UCSD-AML1 (cell line): ENCODE results near the gene INHBA.

Experiments
- DNase-seq: peaks from one replicate; lab custom pipeline; 2025; ENCODE audit not compliant: unreplicated experiment; lab: John Stamatoyannopoulos, UW

Gene INHBA

DNA sequence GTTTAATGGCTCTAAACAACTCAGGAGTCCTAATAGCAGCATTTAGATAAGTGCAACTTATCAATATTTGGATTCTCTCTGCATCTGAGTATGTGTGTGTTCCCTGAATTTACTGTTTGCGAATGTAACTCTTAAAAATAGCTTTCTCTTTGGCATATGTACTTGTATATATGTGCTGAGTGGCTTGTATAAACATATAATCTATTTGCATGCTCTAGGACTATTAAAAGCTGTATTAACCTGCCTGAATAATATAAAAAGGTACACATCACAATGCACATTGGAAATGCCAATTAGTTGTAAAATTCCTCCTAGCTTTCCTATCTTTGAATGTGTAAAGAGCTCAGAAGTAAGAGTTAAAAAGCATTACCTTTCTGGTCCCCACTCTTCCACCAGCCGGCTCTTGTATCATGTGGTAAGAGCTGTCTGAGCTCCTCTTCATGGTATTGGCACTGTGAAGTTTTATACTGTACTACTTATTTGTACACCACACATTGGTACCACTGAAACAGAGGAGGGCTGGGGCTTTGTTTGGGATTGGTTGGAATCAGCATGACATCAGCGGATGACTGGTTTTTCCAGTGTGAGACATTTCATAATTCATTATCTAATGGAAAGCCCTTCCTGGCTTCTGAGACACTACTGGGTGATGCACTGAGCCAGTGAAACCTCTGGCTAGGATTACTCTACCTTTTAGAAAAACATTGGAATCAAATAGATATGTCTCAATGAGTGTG, at the start of gene INHBA:
Gene INHBA (minus strand): TSS at position 456 of the 737 bp plus-strand sequence. CDS start 2,716 bp downstream, outside the sequence.
- DNase-seq: no peak

DNA sequence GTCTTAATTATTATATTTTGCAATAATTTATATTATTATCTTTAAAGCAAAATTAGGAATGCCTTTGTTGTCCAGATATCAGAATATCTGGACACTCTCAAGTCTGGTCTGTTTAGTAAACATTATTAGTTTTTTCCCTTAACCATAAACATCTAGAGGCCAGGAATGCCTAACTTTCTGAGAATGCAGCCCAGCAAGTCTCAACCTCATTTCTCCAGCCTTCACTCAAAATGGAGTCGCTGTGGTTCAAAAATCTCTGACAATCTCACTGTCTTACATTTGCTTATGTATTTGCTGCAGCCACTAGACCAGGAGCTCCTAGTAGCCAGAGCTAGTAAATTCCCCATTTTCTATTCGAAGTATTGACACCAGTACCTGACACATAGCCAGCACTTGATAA, 49.7 kb upstream of the INHBA start:
- no peak for DNase-seq

DNA sequence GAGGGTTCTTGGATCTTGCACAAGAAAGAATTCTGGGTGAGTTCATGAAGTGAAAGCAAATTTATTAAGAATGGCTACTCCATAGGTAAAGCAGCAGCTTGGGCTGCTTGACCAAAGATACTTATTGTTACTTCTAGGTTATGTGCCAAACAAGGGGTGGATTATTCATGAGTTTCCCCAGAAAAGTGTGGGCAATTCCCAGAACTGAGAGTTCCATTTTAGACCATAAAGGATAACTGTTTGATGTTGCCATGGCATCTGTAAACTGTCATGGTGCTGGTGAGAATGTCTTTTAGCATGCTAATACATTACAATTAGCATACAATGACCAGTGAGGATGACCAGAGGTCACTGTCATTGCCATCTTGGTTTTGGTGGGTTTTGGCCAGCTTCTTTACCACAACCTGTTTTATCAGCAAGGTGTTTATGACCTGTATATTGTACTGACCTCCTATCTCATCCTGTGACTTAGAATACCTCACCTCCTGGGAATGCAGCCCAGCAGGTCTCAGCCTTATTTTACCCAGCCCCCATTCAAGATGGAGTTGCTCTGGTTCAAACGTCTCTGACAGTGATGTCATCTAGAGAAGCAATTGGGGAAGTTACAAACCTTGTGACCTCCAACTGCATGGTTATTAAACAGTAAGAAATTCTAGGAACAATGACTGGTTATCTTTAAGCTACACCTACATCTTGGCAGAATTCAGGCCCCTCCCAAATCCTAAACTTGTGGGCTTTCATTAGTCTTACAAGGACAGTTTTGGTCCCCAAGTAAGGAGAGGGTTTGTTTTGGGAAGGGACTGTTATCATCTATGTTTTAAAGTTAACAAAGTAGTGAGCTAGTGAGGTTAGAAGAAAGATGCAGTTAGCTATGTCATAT, 48.0 kb upstream of the INHBA start:
- DNase-seq: no peak

DNA sequence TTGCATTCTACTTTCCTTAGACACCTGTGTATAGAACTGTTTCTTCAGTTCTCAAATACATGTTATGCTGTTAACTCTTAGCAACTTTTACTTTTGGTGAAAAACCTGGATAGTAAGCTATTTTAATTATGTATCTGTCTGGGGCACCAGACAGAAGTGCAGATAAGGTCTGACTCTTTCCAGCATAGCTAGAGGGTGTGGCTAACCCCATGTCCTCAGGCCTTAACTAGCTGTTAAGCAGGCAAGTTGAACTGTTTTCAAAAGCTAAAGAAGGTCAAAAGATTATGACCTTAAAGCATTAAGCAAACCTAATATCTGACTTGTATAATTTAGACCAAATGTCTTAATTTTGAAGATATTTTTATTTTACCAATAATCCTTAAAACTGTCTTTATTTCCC, 45.1 kb upstream of the INHBA start:
- no peak for DNase-seq

DNA sequence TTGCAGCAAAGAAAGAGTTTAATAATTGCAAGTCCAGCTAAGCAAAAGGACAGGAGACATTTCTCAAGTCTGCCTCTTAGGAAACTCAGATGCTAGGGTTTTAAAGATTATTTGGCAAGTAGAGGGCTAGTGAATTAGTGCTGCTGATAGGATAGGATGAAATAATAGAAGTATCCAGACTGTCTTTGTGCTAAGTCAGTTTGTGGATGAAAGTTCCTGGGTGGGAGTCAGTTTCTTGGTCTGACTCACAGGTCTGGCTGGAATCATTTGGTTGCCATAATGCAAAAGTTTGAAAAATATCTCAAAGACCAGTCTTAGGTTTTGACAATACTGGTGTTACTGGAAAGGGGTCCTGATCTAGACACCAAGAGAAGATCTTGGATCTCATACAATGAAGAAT, 42.6 kb upstream of the INHBA start:
- no peak for DNase-seq

DNA sequence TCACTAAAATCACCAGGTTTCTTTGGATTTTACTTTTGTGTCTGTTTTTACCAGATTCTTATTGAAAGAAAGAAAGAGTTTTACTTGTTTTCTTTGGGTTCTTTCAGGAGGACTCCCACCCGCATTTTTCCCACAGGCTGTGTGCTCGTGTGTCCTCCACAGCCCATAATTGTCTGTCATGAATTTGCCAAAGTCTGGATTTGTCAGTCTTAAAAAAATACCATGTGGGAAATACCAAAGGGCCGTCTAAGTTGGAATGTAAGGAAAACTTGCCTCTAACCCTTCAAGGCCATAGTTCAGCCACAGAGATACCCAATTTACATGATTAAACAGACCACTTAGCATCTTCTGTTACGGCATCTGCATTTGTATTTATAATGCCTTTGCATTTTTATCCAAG, 41.3 kb upstream of the INHBA start:
- no peak for DNase-seq

DNA sequence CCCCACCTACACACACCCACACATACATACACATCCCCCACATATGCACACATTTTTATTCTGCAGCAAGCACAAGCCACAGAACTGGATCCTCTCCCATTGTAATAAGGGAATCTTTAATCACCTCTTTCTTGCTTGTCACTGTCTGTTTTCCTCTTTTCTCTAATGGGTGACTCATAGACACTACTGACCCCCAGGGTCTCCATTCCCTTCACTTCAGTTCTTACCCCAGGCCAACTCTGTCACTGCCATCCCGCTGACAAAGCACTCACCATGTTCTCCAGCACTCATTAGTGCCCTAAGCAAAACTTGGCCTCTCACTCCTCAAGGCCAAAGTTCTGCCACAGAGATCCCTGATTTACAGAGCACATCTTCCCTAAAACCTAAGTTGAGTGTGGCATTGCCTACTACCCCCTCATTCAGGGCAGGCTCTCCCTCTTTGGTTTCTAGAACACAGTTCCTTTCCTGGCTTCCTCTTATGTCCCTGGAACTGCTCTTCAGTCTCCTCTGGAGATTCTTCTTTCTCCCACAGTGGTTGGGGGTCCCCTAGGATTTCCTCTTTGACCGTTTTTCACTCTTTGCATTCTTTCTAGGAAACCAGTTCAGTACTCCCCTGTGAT, 39.6 kb upstream of the INHBA start:
- no peak for DNase-seq

DNA sequence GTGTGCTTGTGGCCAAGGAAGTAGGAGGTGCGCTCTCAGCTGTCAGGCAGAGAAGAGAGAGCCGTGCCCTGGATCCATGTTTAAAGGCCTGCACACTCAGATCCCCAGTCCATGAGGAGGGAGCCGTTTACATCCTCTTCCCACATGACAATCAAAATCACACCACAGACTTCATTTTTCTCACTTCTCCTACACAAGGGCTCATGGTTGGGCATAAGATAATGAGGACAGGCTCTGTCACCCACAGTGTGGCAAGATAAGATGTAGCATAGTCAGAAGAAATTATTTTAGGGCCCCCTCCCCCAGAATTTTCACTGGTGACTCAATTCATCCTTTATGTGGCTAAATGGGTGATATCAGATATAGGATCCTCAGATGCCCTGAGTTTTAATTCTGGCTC, 35.9 kb upstream of the INHBA start:
- DNase-seq: peak; percentile 11

DNA sequence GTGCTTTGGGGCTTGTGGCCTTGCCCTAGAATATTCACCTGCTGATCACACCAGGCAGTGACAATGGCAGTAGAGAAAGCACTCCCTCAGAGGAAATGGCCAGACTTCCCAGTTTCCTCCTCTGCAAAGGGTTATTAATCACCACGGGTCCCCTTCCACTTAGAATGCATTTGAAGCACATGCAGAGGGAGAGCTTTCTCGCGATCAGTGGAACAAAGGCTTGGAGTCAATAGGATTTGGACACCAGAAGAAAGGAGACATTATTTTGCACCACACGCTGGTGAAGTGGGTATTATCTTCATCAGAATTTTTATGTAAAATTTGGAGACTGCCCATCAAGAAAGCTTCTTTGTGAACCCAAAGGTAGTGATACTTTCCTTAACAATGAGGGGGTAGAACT, 35.4 kb upstream of the INHBA start:
- DNase-seq: peak; percentile 8

DNA sequence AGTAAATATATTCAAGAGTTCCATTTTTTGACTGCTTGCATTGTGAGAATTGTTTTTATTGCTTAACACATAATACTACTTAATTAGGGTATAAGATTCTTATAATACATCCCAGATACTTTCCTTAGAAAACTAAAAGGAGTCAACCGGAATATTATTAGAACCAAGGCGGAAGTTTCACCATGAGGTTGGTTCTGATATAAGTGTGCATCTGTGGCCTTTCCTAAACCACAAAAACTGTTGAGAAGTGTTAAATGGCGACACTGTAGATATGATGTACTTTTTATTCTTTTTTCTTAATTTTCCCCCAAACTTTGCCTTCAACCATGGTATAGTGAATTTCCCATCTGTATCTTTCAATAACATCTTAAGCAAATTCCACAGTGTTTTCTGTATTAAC, 32.3 kb upstream of the INHBA start:
- no peak for DNase-seq

DNA sequence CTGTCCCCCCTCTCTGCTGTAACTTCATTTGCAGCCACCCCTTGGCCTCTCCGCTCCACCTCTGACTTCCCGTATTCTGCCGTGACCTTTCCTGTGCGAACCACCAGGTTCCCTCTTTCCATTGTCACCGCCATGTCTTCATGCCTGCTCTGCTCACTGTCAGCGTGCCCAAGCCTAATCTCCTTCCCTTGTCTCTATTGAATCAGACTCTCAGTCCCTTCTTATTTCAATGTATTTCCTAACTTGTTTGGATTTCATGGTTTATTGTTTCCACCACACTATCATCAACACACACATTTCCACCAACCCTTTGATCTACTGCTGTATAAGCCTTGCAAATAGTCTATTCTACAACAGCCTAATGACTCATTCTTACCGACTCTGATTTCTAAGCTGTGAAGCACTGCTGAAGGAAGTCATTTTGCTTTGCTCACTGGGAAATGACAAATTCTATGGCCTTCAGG, 30.0 kb upstream of the INHBA start:
- peak; percentile 10 for DNase-seq

DNA sequence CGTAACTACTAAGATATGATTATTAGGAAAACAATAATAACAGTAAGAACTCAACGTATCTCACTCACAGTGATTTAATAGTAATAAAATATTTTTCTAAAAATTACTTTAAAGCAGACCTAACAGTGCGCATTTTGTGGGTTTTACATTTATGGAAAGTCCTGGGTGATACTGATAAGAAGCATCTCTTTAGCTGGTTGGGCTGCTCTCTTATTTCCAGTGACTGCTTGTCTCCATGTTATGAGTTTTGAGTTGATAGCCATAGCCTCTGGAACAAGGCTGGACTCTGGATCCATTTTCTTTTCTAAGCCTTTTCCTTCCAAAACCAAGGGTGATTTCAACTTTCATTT, 29.5 kb upstream of the INHBA start:
- DNase-seq: no peak

DNA sequence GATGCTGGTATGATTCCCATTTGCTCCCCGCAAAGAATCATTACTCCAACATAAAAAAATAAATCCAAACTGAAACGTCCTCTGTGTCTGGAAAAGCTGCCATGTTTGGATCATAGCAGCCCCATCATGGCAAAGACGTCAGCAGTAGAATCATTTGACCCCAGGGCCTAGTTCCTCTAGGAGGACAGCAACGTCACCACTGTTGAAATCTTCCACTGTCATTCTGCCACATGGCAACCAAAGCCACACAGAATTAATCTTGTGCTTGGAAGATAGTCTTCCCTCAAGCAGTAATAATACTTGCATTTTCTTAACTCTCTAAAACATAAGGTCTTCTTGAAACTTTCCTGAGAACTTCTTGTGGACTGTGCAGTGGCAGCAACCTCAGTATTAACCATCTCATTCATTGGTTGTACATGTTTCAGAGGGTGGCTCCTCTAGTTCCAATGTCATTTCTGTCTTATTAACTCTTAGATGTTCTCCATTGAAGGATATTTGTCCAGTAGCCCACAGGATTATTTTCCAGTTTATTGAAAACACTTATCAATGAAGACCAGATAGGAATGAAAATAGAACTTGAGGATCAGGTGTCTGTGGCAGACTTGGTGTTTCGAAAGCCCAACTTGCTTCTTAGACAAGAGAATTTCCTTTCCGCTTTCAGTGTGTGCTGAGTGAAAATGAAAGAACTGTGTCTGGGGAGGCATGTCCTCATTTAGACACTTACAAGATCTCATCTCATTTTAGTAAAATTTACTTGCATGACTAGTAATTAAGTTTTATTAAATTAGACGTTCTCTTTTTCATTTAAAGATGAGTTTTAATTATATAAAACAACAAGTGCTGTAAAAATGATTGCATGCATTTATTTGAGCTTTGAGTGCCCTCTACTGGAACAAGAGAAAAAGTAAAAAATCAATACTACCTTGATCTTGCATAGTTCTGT, 28.9 kb upstream of the INHBA start:
- DNase-seq: no peak

DNA sequence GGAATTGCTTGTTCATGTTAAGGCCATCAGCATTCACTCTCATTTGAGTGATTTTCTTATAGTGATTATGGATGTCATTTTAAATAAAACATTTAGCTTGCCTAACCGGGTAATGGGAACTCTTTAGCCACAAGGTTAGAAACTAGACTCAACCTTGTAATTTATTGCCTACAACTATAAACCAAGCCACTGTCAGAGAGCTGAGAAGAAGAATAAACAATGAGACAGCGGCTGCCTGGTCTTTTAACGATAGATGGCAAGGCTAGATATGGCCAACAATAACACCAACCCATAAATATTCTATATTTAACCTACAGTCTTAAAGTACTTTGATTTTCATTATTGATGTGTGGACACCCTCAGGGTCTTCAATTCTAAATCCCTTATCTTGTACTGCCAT, 27.8 kb upstream of the INHBA start:
- DNase-seq: no peak

DNA sequence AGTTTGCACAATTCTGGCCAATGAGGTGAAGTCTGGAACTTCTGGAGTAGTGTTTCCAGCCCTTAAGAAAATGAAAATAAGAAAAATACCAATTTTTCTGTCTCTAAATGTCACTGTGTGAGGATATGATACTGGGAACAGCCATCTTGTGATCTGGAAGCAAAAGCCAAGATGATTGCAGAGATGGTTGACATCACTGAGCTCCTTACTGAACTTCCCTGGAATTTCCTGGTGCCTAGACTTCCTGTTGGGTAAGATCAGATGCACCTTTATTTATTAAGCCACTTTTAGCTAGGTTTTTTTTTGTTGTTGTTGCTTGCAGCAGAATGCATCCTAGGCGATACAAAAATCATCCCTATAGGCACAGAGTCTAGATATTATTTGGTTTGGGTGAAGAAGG, 27.3 kb upstream of the INHBA start:
- no peak for DNase-seq

DNA sequence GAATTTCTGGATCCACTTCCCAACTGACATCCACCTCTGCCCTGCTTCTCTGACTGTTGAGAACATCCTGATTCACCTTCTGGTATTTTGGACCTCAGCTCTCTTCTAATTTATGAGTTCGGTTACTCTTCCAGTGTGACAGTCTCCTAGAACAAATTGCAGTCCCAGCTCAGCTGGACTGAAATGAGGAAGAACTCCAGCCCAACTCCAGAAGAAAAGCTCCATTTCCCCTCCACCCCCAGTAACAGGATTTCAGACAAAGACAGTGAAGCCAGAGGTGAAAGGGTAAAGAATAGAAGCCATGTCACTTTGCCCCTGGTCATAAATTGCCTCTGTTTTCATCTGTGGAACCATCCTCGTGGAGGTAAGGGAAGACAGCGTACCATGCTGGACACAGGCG, 26.2 kb upstream of the INHBA start:
- no peak for DNase-seq

DNA sequence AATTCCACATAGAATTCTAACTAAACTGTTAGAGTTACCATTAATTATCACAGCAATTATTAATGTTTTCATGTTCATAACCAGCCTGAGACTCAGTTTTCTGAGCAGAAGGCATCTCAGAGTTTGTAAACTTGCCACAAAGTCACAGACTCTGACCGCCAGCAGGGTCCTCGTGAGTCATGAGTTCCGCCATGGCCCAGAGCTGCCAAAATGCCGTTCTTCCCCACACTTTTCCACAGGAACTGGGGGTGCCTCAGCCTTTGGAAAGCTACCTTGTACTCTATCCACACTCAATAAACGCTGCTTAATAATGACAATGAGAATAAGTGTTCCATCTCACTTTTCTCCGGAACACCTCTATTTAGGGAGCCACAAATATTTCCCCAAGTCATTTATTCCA, 22.1 kb upstream of the INHBA start:
- no peak for DNase-seq

DNA sequence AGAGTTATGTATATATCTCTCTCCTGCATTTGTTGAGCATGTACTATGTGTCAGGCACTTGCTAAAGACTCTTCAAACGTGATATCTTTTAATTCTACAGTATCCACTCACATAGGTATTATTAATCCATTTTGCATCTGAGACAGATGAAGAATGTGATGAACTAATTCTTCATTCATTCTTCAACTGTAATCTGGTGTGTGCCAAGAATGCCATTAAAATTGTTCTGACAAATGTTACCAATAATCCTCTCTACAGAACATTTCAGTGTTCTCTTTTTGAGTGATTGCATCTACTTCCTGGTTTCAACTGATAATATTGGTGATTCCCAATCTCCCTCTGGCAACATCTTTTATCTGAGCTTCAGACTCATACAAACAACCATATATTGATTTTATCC, 18.0 kb upstream of the INHBA start:
- DNase-seq: no peak

DNA sequence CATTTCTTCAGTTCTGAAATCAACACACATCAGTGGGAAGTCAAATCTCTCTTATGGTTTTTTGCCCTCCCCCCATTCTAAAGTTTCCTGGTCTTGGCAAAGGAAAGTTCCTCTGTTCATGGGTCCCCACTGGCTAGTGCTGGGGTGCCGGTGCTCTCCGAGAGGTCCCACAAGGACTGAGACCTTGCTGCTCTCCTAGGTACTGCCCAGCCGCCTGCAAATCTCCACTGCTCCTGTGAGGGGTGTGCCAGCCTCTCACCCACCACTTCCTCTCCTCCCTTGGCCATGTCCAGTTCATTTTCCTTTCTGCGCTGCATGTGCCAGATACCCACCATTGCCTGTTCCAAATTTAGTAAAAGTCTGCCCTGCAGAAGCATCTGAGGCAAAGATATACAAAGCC, 17.2 kb upstream of the INHBA start:
- DNase-seq: no peak

DNA sequence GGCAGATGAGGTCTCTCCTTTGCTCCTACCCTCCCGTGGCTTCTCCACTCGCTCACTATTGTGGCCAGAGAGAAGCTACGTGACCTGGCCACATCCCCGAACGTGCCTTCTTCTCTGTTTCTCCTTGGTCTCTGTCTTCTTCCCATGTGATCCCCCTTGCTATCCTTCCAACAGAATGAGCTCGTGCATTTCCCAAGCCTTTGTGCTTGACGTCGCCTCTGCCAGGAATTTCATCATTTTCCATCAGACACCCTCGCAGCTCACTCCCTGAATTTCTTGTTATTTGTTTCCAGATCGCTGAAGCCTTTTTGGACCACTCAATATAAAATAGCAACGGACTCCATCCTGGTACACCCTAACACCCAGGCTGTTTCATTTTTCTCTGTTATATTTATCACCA, 13.8 kb upstream of the INHBA start:
- DNase-seq: no peak

DNA sequence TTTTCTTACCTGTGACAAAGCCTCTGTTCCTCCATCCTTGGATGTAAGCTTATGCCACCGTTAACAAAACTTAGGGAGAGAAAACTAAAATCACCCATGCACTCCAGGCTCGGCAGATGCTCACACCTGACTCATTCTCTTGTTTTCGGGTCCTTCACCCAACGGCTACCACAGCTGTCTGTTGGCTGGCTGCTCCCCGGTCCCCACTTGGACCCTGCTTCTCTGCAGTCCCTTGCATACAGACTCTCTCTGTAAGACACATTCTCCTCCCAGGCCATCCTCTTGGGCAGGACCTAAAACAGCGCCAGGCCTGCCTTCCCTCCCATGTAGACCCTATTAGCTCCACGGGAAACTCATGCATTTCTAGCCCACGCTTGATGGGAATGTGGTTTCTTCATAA, 12.1 kb upstream of the INHBA start:
- no peak for DNase-seq
